Calu3 (cell line): Measurements from ENCODE around the gene CCDC63. TPM values are rescaled to one million over a fixed set of nuclear protein-coding genes. Genes with fewer than 3 reads are reported as not detected.

Experiments used
- BruUV-seq: library from RNA; stranded (reverse); fragments of 400-500 nt; replicated peaks from 2 replicates; lab custom pipeline; 2021; lab: Mats Ljungman, UMichigan
- CTCF ChIA-PET: fragments of 300-600 bp; sonication (Branson Sonifier 250); formaldehyde crosslinking; loops from one replicate; lab custom pipeline; 2022; ENCODE audit warnings: antibody characterized with exemption; lab: Charles Lee
- DNase-seq: peaks from one replicate; pipeline ENCODE4 v3.0.0; 2022
- H3K27ac Mint-ChIP-seq: one replicate; pipeline ENCODE4 v1.8.0; 2022; ENCODE audit warnings: mixed read lengths; ENCODE audit not compliant: unreplicated experiment
- H3K27me3 Mint-ChIP-seq: one replicate; pipeline ENCODE4 v1.8.0; 2022; ENCODE audit warnings: mixed read lengths; ENCODE audit not compliant: unreplicated experiment
- H3K36me3 Mint-ChIP-seq: one replicate; pipeline ENCODE4 v1.8.0; 2022; ENCODE audit warnings: mild to moderate bottlenecking, moderate library complexity, mixed read lengths; ENCODE audit not compliant: insufficient read depth, unreplicated experiment
- H3K4me1 Mint-ChIP-seq: one replicate; pipeline ENCODE4 v1.8.0; 2022; ENCODE audit warnings: mild to moderate bottlenecking, low read depth, mixed read lengths; ENCODE audit not compliant: unreplicated experiment
- H3K4me3 Mint-ChIP-seq: one replicate; pipeline ENCODE4 v1.8.0; 2022; ENCODE audit warnings: mild to moderate bottlenecking, low read depth, moderate library complexity, mixed read lengths; ENCODE audit not compliant: unreplicated experiment
- H3K9me3 Mint-ChIP-seq: one replicate; pipeline ENCODE4 v1.8.0; 2022; ENCODE audit warnings: low read depth, mixed read lengths; ENCODE audit not compliant: unreplicated experiment
- intact Hi-C: fragments of 100-400 bp; cut with micrococcal nuclease; formaldehyde crosslinking; loops from one replicate; pipeline ENCODE4 v1.10.0; 2022; ENCODE audit not compliant: unreplicated experiment
- total RNA-seq: library from RNA; stranded (reverse); gene quantifications from 2 replicates; pipeline ENCODE4 v1.2.3, GENCODE V29; 2022
- TF ChIP-seq, protein P1 (sequence below): fragments of 200-600 bp; IDR thresholded peaks from one replicate; pipeline ENCODE4 v1.8.0; 2022; ENCODE audit warnings: antibody characterized with exemption; ENCODE audit not compliant: unreplicated experiment

The CCDC63 gene
- total RNA-seq, 1 experiment from 2014 or later = not detected

DNA sequence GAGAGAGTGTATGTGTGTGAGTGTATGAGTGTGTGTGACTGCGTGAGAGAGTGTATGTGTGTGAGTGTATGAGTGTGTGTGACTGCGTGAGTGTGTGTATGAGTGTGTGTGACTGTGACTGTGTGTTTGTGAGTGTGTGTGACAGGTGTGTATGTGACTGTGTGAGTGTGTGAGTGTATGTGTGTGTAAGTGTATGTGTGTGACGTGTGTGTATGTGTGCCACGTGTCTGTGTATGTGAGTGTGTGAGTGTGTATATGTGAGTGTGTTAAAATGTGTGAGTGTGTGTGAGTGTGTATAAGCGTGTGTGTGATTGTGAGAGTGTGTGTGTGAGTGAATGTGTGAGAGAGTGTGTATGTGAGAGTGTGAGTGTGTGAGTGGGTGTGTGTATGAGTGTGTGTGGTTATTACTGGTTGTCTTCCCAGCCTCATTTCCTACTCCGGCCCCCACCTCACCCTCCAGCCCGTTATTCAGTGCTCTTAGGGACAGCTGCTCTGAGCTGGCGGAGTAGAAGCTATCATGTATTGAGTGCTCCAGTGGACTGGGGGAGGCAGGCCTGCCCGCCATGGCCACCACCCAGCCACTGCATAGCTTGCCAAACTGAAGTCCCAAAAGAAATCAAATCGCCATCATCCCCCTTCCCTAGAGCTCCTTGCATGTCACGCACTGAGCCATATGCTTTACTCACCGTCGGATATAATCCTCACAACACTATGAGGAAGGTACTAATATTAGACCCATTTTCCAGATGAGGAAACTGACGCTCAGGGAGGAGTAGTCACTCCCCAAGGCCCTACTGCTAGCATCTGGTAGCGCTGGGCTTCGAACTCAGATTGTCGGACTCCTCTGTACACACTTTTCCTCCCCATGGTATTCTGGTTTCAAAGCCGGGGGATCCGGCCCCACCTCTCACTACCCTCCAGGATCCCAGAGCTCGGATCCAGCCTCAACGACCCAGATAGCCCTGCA, 83.8 kb downstream of the CCDC63 start:
- H3K9me3 Mint-ChIP-seq = no peaks in the 10 kb centered on the region
- peaks cover 28% of the 10 kb centered on the region for H3K27me3 Mint-ChIP-seq
- no peak overlapping the region for H3K4me3 Mint-ChIP-seq
- no peaks in the 10 kb centered on the region for H3K36me3 Mint-ChIP-seq
- intact Hi-C loops = no loop called here
- no TSS peak for BruUV-seq
- H3K4me1 Mint-ChIP-seq = peaks cover 10% of the 10 kb centered on the region
- H3K27ac Mint-ChIP-seq = no peak overlapping the region
- no peak for DNase-seq
- TF ChIP-seq, protein P1, sequence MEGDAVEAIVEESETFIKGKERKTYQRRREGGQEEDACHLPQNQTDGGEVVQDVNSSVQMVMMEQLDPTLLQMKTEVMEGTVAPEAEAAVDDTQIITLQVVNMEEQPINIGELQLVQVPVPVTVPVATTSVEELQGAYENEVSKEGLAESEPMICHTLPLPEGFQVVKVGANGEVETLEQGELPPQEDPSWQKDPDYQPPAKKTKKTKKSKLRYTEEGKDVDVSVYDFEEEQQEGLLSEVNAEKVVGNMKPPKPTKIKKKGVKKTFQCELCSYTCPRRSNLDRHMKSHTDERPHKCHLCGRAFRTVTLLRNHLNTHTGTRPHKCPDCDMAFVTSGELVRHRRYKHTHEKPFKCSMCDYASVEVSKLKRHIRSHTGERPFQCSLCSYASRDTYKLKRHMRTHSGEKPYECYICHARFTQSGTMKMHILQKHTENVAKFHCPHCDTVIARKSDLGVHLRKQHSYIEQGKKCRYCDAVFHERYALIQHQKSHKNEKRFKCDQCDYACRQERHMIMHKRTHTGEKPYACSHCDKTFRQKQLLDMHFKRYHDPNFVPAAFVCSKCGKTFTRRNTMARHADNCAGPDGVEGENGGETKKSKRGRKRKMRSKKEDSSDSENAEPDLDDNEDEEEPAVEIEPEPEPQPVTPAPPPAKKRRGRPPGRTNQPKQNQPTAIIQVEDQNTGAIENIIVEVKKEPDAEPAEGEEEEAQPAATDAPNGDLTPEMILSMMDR = no peak
- CTCF ChIA-PET = interaction anchor here (0.6 kb wide), 1 partner anchor 20 kb away, joined by 3 read pairs; no protein-coding TSS in a partner anchor

DNA sequence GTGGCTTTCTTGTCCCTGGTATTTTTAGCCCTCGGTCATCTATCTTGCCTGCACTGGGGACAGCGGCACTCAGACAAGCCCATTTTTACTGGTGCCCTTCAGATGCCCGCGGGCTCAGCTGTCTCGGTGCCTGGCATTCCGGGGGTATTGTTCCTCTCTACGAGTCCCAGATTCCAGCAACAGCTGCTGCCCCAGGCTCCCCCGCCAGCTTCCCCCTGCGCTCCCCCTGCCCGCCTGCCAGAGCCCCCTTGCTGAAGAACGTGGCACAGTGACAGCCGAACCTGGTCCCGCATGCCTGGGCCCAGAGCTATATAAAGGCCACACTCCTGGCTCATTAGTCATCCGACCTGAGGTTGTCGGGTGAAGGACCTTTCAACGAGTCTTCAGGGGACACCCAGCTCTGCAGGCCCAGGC, 84.5 kb downstream of the CCDC63 start:
- no TSS peak for BruUV-seq
- H3K4me3 Mint-ChIP-seq = no peak overlapping the region
- no peak for DNase-seq
- peaks cover 10% of the 10 kb centered on the region for H3K4me1 Mint-ChIP-seq
- TF ChIP-seq, protein P1 = no peak
- H3K36me3 Mint-ChIP-seq = no peaks in the 10 kb centered on the region
- no peak overlapping the region for H3K27ac Mint-ChIP-seq
- no peaks in the 10 kb centered on the region for H3K9me3 Mint-ChIP-seq
- CTCF ChIA-PET = no interaction called here
- intact Hi-C loops = no loop called here
- peaks cover 26% of the 10 kb centered on the region for H3K27me3 Mint-ChIP-seq

- intact Hi-C loops = no loop called here
- Mint-ChIP-seq H3K9me3 (no peaks in the 10 kb centered on the region), H3K27me3 (peaks cover 26% of the 10 kb centered on the region), H3K4me3 (no peak overlapping the region), H3K36me3 (no peaks in the 10 kb centered on the region), H3K27ac (no peak overlapping the region), H3K4me1 (peaks cover 10% of the 10 kb centered on the region)
- CTCF ChIA-PET = no interaction called here
- no TSS peak for BruUV-seq
- TF ChIP-seq, protein P1 = no peak
- DNase-seq = no peak
Measured at GRCh38 chr12:110932046-110932445, 85.3 kb downstream of the CCDC63 start.

DNA sequence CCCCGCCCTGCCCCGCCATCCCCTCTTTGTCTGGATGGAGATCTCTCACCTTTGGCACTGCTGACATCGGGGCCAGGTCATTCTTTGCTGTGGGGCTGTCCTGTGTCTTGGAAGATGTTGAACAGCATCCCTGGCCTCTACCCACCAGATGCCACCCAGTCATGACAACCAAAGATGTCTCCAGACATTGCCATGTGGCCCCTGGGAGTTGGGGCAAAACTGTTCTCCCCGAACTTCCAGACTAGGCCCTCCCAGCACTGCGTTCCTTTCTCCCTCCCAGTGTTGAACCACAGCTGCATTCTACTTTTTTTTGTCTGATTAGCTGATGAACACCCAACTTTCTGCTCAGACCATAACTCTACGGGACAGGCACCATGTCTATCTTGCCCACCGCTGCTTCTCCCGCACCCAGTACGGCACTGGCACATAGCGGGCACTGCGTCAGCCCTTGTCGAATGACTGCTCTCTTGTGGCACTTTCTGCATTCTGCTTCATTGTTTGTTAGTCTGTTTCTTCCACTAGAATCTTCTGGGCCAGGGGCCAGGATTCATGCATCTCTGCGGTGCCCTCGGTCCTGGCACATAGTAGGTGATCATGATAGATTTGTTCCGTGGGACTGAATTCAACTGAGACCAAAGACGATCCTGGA, 86.7 kb downstream of the CCDC63 start:
- no peak overlapping the region for H3K4me3 Mint-ChIP-seq
- CTCF ChIA-PET = no interaction called here
- TF ChIP-seq, protein P1 = no peak
- H3K36me3 Mint-ChIP-seq = no peaks in the 10 kb centered on the region
- no peak overlapping the region for H3K27ac Mint-ChIP-seq
- intact Hi-C loops = no loop called here
- H3K27me3 Mint-ChIP-seq = peaks cover 25% of the 10 kb centered on the region
- H3K4me1 Mint-ChIP-seq = peaks cover 10% of the 10 kb centered on the region
- no peak for DNase-seq
- no TSS peak for BruUV-seq
- H3K9me3 Mint-ChIP-seq = no peaks in the 10 kb centered on the region
